NT2/D1 (cell line): ENCODE measurements around the gene HMCES.
"Not testable (repeated sequence)": the region's sequence is repeated elsewhere in the genome, so short reads cannot be mapped to it uniquely, and the experiment has no call there.

Source experiments
- DNase-seq: peaks from one replicate; pipeline ENCODE4 v3.0.0-alpha.2; 2011; ENCODE audit warnings: low read depth, low spot score
- H3K27me3 ChIP-seq: 2 replicates; pipeline ENCODE4 v1.6.0; 2011; ENCODE audit warnings: mild to moderate bottlenecking; ENCODE audit not compliant: insufficient read length, insufficient read depth
- H3K36me3 ChIP-seq: 2 replicates; pipeline ENCODE4 v1.6.1; 2011; ENCODE audit warnings: mild to moderate bottlenecking, low read length, mixed read lengths; ENCODE audit not compliant: insufficient read depth, insufficient read length
- H3K4me1 ChIP-seq: 2 replicates; pipeline ENCODE4 v1.5.1; 2011; ENCODE audit not compliant: insufficient read depth, insufficient read length
- H3K4me3 ChIP-seq: 2 replicates; pipeline ENCODE4 v1.5.1; 2011; ENCODE audit warnings: low read depth; ENCODE audit not compliant: insufficient read length
- H3K9ac ChIP-seq: 2 replicates; pipeline ENCODE4 v1.6.0; 2011; ENCODE audit warnings: low read depth; ENCODE audit not compliant: insufficient read length
- H3K9me3 ChIP-seq: 2 replicates; pipeline ENCODE4 v1.5.1; 2011; ENCODE audit warnings: mild to moderate bottlenecking, low read length; ENCODE audit not compliant: insufficient read depth
- SUZ12 ChIP-seq: IDR thresholded peaks from 2 replicates; pipeline ENCODE4 v1.6.1; 2011; ENCODE audit not compliant: insufficient read length, insufficient read depth; ENCODE audit errors: extremely low read depth
- YY1 ChIP-seq: IDR thresholded peaks from 2 replicates; pipeline ENCODE4 v1.6.1; 2011; ENCODE audit not compliant: insufficient read length, insufficient read depth
- ZNF274 ChIP-seq: IDR thresholded peaks from 2 replicates; pipeline ENCODE4 v1.6.1; 2011; ENCODE audit warnings: mild to moderate bottlenecking, low read depth, low read length

The HMCES gene

GRCh38 chr3:129347458-129347845 lies 68.8 kb downstream of the HMCES start:
- H3K27me3 ChIP-seq: no peaks in the 10 kb centered on the region
- no peak overlapping the region for H3K4me3 ChIP-seq
- H3K36me3 ChIP-seq: no peaks in the 10 kb centered on the region
- no peak for DNase-seq
- TF ChIP-seq ZNF274: no peak
- no peak for TF ChIP-seq YY1
- TF ChIP-seq SUZ12: no peak
- H3K9ac ChIP-seq: no peak overlapping the region
- no peaks in the 10 kb centered on the region for H3K9me3 ChIP-seq
- H3K4me1 ChIP-seq: peaks cover 14% of the 10 kb centered on the region

DNA sequence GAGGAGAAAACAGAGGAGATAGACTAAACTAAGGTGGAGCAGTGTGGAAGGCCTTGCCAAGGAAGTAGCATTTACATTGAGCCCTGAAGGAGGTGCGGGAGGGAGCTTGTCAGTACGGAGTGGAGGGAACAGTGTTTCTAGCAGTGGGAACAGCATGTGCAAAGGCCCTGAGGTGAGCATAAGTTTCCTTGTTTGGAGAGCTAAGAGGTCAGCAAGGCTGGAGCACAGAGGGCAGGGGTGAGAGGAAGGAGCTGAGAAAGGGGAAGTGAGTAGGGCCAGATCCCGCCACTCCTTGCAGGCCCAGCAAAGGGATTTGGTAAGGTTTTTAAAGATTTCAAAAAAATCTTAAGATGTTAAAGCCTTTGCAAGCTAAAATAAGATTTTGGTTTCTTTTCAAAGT lies 70.1 kb downstream of the HMCES start:
- DNase-seq: no peak
- no peaks in the 10 kb centered on the region for H3K9me3 ChIP-seq
- H3K36me3 ChIP-seq: no peaks in the 10 kb centered on the region
- H3K4me1 ChIP-seq: peaks cover 12% of the 10 kb centered on the region
- TF ChIP-seq YY1 (no peak), SUZ12 (no peak), ZNF274 (no peak)
- H3K27me3 ChIP-seq: no peaks in the 10 kb centered on the region
- H3K9ac ChIP-seq: no peak overlapping the region
- no peak overlapping the region for H3K4me3 ChIP-seq

GRCh38 chr3:129349169-129349568 lies 70.5 kb downstream of the HMCES start:
- not testable (repeated sequence) for H3K27me3 ChIP-seq, H3K9ac ChIP-seq, DNase-seq, H3K4me3 ChIP-seq, H3K36me3 ChIP-seq, H3K9me3 ChIP-seq
- H3K4me1 ChIP-seq: peaks cover 12% of the 10 kb centered on the region

- TF ChIP-seq YY1 (no peak), ZNF274 (no peak), SUZ12 (no peak)
Measured at GRCh38 chr3:129349791-129350190, 71.1 kb downstream of the HMCES start.

GRCh38 chr3:129352045-129352444 lies 73.4 kb downstream of the HMCES start:
- no peak for TF ChIP-seq ZNF274
- TF ChIP-seq SUZ12: no peak
- TF ChIP-seq YY1: no peak
- H3K36me3 ChIP-seq: no peaks in the 10 kb centered on the region
- H3K4me3 ChIP-seq: no peak overlapping the region
- peaks cover 6% of the 10 kb centered on the region for H3K4me1 ChIP-seq
- no peaks in the 10 kb centered on the region for H3K27me3 ChIP-seq
- DNase-seq: no peak
- H3K9ac ChIP-seq: no peak overlapping the region
- no peaks in the 10 kb centered on the region for H3K9me3 ChIP-seq

More at GRCh38 chr3:129349791-129350190, 71.1 kb downstream of the HMCES start:
- peaks cover 10% of the 10 kb centered on the region for H3K4me1 ChIP-seq
- no peaks in the 10 kb centered on the region for H3K36me3 ChIP-seq
- H3K27me3 ChIP-seq: no peaks in the 10 kb centered on the region
- DNase-seq: no peak
- H3K4me3 ChIP-seq: no peak overlapping the region
- no peaks in the 10 kb centered on the region for H3K9me3 ChIP-seq
- no peak overlapping the region for H3K9ac ChIP-seq

- no peaks in the 10 kb centered on the region for H3K9me3 ChIP-seq
- no peaks in the 10 kb centered on the region for H3K27me3 ChIP-seq
- H3K4me3 ChIP-seq: no peak overlapping the region
- peaks cover 11% of the 10 kb centered on the region for H3K4me1 ChIP-seq
- TF ChIP-seq SUZ12 (no peak), YY1 (no peak), ZNF274 (no peak)
- H3K9ac ChIP-seq: no peak overlapping the region
- no peaks in the 10 kb centered on the region for H3K36me3 ChIP-seq
- no peak for DNase-seq
Measured at GRCh38 chr3:129352650-129353588, 74.2 kb downstream of the HMCES start.

- H3K9ac ChIP-seq: no peak overlapping the region
- H3K4me1 ChIP-seq: peaks cover 11% of the 10 kb centered on the region
- H3K4me3 ChIP-seq: no peak overlapping the region
- H3K9me3 ChIP-seq: no peaks in the 10 kb centered on the region
- H3K27me3 ChIP-seq: no peaks in the 10 kb centered on the region
- no peaks in the 10 kb centered on the region for H3K36me3 ChIP-seq
- no peak for TF ChIP-seq ZNF274
- no peak for TF ChIP-seq SUZ12
- no peak for TF ChIP-seq YY1
- no peak for DNase-seq
Measured at GRCh38 chr3:129353589-129353941, 74.9 kb downstream of the HMCES start.
